KMS-11 (cell line): ENCODE measurements around the gene LARGE1.
"Not testable (repeated sequence)": the region's sequence is repeated elsewhere in the genome, so short reads cannot be mapped to it uniquely, and the experiment has no call there.

Source experiments
- H2AFZ ChIP-seq: fragments of 200-600 bp; sonication (generic); 2 replicates; pipeline ENCODE4 v1.6.1; 2016; ENCODE audit warnings: antibody characterized with exemption, mixed run types, low read depth
- H3K27ac ChIP-seq: fragments of 200-600 bp; sonication (generic); 2 replicates; pipeline ENCODE4 v1.6.1; 2016; ENCODE audit warnings: mild to moderate bottlenecking, mixed run types
- H3K27me3 ChIP-seq: fragments of 200-600 bp; sonication (generic); 2 replicates; pipeline ENCODE4 v1.6.1; 2017; ENCODE audit warnings: mild to moderate bottlenecking, low read depth, mixed run types, moderate library complexity; ENCODE audit not compliant: insufficient read depth
- H3K36me3 ChIP-seq: fragments of 200-600 bp; sonication (generic); 2 replicates; pipeline ENCODE4 v1.6.1; 2017; ENCODE audit warnings: mild to moderate bottlenecking, mixed run types; ENCODE audit not compliant: insufficient read depth
- H3K4me1 ChIP-seq: fragments of 200-600 bp; sonication (generic); 2 replicates; pipeline ENCODE4 v1.6.1; 2016; ENCODE audit warnings: mild to moderate bottlenecking, low read depth, mixed run types; ENCODE audit not compliant: poor library complexity, severe bottlenecking
- H3K4me2 ChIP-seq: fragments of 200-600 bp; sonication (generic); 2 replicates; pipeline ENCODE4 v1.7.0; 2016; ENCODE audit warnings: mild to moderate bottlenecking, mixed run types
- H3K4me3 ChIP-seq: fragments of 200-600 bp; sonication (generic); IDR thresholded peaks from 2 replicates; pipeline ENCODE4 v1.6.1; 2017; ENCODE audit warnings: low read depth, low read length, mixed read lengths; ENCODE audit not compliant: insufficient read depth
- H3K79me2 ChIP-seq: fragments of 200-600 bp; sonication (generic); 2 replicates; pipeline ENCODE4 v1.6.1; 2016; ENCODE audit warnings: low read depth, mixed run types; ENCODE audit not compliant: insufficient read depth
- H3K9ac ChIP-seq: fragments of 200-600 bp; sonication (generic); 2 replicates; pipeline ENCODE4 v1.6.1; 2016; ENCODE audit warnings: mild to moderate bottlenecking, mixed run types
- H4K20me1 ChIP-seq: fragments of 200-600 bp; sonication (generic); 2 replicates; pipeline ENCODE4 v1.6.1; 2016; ENCODE audit warnings: mild to moderate bottlenecking, mixed run types; ENCODE audit not compliant: insufficient read depth
- TF ChIP-seq, protein P1 (sequence below): fragments of 200-600 bp; sonication (generic); conservative IDR thresholded peaks from 2 replicates; pipeline ENCODE4 v1.6.1; 2017; ENCODE audit warnings: low read depth, mild to moderate bottlenecking, antibody characterized with exemption, low read length, moderate library complexity, mixed read lengths

Gene LARGE1

GRCh38 chr22:33461698-33462434 is 458.4 kb downstream of the LARGE1 start:
- TF ChIP-seq, protein P1, sequence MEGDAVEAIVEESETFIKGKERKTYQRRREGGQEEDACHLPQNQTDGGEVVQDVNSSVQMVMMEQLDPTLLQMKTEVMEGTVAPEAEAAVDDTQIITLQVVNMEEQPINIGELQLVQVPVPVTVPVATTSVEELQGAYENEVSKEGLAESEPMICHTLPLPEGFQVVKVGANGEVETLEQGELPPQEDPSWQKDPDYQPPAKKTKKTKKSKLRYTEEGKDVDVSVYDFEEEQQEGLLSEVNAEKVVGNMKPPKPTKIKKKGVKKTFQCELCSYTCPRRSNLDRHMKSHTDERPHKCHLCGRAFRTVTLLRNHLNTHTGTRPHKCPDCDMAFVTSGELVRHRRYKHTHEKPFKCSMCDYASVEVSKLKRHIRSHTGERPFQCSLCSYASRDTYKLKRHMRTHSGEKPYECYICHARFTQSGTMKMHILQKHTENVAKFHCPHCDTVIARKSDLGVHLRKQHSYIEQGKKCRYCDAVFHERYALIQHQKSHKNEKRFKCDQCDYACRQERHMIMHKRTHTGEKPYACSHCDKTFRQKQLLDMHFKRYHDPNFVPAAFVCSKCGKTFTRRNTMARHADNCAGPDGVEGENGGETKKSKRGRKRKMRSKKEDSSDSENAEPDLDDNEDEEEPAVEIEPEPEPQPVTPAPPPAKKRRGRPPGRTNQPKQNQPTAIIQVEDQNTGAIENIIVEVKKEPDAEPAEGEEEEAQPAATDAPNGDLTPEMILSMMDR = no peak
- no peak overlapping the region for H2AFZ ChIP-seq
- no peak overlapping the region for H3K9ac ChIP-seq
- H3K4me1 ChIP-seq = no peaks in the 10 kb centered on the region
- H3K79me2 ChIP-seq = no peaks in the 10 kb centered on the region
- no peaks in the 10 kb centered on the region for H3K36me3 ChIP-seq
- no peak overlapping the region for H3K27ac ChIP-seq
- no peak overlapping the region for H3K4me3 ChIP-seq
- H3K27me3 ChIP-seq = no peaks in the 10 kb centered on the region
- no peaks in the 10 kb centered on the region for H4K20me1 ChIP-seq
- H3K4me2 ChIP-seq = no peak overlapping the region

- not testable (repeated sequence) for H3K4me2 ChIP-seq, H2AFZ ChIP-seq, H3K9ac ChIP-seq, H3K36me3 ChIP-seq, H3K27ac ChIP-seq, H3K27me3 ChIP-seq, H4K20me1 ChIP-seq, H3K79me2 ChIP-seq, H3K4me1 ChIP-seq, H3K4me3 ChIP-seq
These were observed 459.0 kb downstream of the LARGE1 start for GRCh38 chr22:33461245-33461644.

- Histone ChIP-seq H3K4me3 (no peak overlapping the region), H4K20me1 (no peaks in the 10 kb centered on the region), H3K27me3 (no peaks in the 10 kb centered on the region), H3K36me3 (no peaks in the 10 kb centered on the region), H3K9ac (no peak overlapping the region), H3K4me1 (no peaks in the 10 kb centered on the region), H2AFZ (no peak overlapping the region), H3K79me2 (no peaks in the 10 kb centered on the region), H3K27ac (no peak overlapping the region), H3K4me2 (no peak overlapping the region)
- TF ChIP-seq, protein P1 = no peak
These were observed 461.1 kb downstream of the LARGE1 start for GRCh38 chr22:33459137-33459536.

GRCh38 chr22:33456511-33456910 is 463.8 kb downstream of the LARGE1 start:
- Histone ChIP-seq H2AFZ (no peak overlapping the region), H3K4me1 (no peaks in the 10 kb centered on the region), H3K27ac (no peak overlapping the region), H3K4me3 (no peak overlapping the region), H3K79me2 (no peaks in the 10 kb centered on the region), H3K36me3 (no peaks in the 10 kb centered on the region), H3K4me2 (no peak overlapping the region), H3K9ac (no peak overlapping the region), H3K27me3 (no peaks in the 10 kb centered on the region), H4K20me1 (no peaks in the 10 kb centered on the region)
- TF ChIP-seq, protein P1 = no peak

DNA sequence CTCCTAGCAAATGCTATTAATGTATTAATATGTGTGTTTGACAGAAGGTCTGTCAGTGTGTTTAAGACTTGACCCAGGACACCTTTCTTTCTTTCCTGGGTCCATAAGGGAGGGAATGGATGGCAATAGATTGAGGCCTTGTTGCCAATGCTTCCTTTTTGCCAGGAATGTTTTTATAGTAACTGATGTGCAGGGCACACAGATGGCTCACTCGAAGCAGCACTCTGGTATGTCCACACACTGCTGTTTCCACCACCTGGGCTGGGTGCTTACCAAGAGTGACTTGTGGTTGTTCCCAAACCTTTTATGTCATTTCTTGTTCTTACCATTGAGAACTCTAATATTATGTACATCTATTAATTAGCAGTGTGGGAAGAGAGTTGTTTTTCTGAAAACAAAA is 465.2 kb downstream of the LARGE1 start:
- H3K27ac ChIP-seq = no peak overlapping the region
- no peaks in the 10 kb centered on the region for H3K27me3 ChIP-seq
- no peaks in the 10 kb centered on the region for H3K4me1 ChIP-seq
- H2AFZ ChIP-seq = no peak overlapping the region
- no peak overlapping the region for H3K4me3 ChIP-seq
- no peak overlapping the region for H3K9ac ChIP-seq
- H3K4me2 ChIP-seq = no peak overlapping the region
- H3K36me3 ChIP-seq = no peaks in the 10 kb centered on the region
- H4K20me1 ChIP-seq = no peaks in the 10 kb centered on the region
- H3K79me2 ChIP-seq = no peaks in the 10 kb centered on the region
- TF ChIP-seq, protein P1 = no peak
